ENCODE measurements around the gene CDH2.

DNA sequence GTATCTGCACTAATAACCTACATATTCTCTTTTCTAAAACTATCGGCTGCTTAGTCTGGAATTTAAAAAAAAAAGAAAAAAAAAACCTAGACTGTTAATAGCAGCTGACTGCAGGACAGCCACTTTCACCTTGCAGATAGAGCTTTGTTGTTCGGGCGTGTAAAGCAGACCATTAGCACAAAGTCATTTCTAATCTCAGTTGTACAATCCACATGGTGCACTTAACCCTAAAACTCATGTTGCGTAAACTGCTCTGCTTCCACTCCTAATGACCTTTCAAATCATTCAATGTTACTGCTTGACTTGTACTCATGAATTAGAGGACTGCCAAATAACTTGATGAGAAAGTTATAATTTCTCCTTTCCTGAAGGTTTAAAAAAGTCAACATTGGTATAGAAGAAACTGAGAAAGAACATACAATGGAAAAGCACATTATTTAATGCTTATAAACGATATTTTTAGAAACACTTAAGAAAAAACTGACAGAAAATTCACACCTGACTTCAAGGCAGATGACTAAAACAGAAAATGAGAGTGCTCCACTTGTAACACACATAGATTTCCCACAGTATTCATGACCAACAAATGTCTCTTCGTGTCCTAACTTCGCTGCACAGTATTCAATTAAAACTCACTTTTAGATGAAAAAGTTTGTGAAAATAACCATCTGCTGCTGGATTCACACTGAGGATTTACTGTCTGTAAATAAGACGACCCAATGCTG is 2.6 kb downstream of the CDH2 start:
- TF ChIP-seq POLR2AphosphoS5 (IDR thresholded peaks at IDR 0.05) (no peak), POLR2A (IDR thresholded peaks at IDR 0.05) (no peak)

All from transverse colon (tissue), 3 donors.